Measurements from ENCODE around the gene ATN1.

ATN1 gene

GRCh38 chr12:6928022-6928702 is 403 bp downstream of the ATN1 start:
- no peak for DNase-seq

DNA sequence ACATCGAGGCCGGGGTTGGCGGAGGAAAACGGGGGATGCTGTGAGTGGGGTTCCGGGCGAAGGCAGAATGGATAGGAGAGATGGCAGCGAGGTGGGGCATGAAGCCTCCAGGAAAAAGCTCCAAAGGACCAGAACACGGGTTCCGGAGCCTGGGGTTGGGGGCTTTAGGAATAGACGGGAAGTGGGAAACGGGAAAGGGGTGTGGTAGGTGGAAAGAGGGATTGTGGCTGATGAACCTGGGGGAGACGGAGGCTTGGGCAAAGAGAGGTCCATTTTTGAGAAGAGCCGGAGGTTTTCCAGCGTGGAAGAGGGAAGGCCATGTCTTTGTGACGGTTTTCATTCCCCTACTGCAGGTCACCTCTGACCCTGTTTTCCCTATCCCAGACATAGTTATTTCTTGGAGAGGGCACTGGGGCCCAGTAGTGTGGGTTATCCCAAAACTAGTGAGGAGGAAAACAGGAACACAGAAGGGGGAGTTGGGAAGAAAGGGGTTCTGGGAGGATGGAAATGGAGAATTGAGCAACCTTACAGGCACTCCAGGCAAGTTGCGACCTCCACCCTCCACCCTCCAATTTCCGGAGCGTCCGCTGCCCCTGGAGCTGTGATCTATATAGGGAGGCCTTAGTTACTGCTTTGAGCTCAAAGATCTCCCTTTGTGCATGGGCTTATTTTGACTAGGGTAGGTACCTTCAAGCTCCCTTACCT is 1.1 kb downstream of the ATN1 start:
- DNase-seq: no peak

DNA sequence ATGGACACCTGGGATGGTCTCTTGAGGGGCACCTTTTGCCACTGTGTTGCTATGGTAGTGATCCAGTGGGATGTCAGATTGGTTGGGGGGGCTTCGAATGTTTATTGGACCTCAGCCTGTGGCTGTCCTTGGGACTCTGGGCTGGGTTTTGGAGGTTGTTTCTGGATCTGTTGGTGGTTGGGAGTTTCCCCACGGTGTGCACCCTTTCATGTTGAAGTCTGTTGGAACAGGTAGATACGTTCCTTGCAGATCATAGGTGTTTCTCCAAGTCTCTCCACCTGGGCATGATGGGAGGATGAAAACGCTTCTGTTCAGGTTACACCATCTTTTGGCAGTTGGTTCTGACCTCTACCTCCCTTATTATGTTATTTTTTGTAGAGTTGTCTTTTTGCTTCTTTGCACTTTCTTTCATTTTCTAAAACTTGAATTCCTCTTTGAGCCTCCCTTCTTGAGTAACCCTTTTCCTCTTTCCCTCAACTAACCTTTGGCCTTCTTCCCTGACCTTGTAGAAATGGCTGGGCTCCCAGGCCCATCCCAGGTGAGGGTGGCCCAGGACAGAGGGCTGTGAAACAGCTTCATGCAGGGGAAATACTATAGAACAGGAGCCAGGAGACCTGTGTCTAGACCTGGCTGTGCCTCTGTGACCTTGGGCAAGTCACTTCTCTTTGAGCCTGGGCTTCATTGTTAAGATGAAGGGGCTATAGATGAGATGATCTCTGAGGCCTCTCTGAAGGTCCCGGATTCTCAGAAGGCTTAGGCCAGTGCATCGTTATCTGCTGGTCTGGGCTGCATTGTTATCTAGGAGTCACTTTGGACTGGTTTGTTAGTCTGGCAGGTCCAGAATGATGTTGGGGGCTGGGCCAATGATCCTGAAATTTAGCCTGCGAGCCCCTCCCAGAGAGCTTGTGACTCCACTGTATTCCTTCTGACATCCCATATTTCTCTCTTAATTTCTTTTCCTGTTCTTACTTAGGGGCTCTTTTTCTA is 2.0 kb downstream of the ATN1 start:
- DNase-seq: no peak

DNA sequence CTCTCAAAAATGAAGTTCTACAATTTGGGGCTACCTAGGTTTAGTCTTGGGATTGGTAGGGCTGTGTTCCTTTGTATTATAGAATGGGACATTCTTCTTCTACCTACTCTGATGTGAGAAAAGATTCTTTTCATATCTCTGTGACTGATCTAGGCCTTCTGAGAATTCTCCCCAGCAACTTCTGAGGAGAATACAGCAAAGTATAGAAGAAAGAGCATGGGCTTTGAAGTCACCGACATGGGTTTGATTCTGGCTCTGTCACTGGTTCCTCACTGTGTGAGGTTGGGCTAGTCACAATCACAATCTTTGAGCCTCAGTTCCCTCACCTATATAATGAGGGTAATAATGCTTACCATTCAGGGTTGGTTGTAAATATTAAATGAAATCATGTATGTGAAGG is 5.0 kb downstream of the ATN1 start:
- DNase-seq: no peak

- no peak for DNase-seq
These were observed 6.4 kb downstream of the ATN1 start for GRCh38 chr12:6934110-6934509.

DNA sequence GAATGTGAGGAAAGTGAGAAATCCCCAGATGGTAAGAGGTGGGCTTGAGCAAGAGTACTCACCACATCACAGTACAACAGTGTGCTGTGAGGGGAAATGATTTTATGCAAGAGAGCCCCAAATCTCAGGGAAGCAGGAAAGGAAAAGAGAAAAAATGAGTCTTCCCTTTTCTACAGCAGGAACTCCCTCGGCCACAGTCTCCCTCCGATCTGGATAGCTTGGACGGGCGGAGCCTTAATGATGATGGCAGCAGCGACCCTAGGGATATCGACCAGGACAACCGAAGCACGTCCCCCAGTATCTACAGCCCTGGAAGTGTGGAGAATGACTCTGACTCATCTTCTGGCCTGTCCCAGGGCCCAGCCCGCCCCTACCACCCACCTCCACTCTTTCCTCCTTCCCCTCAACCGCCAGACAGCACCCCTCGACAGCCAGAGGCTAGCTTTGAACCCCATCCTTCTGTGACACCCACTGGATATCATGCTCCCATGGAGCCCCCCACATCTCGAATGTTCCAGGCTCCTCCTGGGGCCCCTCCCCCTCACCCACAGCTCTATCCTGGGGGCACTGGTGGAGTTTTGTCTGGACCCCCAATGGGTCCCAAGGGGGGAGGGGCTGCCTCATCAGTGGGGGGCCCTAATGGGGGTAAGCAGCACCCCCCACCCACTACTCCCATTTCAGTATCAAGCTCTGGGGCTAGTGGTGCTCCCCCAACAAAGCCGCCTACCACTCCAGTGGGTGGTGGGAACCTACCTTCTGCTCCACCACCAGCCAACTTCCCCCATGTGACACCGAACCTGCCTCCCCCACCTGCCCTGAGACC is 7.8 kb downstream of the ATN1 start:
- no peak for DNase-seq

DNA sequence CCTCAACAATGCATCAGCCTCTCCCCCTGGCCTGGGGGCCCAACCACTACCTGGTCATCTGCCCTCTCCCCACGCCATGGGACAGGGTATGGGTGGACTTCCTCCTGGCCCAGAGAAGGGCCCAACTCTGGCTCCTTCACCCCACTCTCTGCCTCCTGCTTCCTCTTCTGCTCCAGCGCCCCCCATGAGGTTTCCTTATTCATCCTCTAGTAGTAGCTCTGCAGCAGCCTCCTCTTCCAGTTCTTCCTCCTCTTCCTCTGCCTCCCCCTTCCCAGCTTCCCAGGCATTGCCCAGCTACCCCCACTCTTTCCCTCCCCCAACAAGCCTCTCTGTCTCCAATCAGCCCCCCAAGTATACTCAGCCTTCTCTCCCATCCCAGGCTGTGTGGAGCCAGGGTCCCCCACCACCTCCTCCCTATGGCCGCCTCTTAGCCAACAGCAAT is 8.5 kb downstream of the ATN1 start:
- DNase-seq: no peak

DNA sequence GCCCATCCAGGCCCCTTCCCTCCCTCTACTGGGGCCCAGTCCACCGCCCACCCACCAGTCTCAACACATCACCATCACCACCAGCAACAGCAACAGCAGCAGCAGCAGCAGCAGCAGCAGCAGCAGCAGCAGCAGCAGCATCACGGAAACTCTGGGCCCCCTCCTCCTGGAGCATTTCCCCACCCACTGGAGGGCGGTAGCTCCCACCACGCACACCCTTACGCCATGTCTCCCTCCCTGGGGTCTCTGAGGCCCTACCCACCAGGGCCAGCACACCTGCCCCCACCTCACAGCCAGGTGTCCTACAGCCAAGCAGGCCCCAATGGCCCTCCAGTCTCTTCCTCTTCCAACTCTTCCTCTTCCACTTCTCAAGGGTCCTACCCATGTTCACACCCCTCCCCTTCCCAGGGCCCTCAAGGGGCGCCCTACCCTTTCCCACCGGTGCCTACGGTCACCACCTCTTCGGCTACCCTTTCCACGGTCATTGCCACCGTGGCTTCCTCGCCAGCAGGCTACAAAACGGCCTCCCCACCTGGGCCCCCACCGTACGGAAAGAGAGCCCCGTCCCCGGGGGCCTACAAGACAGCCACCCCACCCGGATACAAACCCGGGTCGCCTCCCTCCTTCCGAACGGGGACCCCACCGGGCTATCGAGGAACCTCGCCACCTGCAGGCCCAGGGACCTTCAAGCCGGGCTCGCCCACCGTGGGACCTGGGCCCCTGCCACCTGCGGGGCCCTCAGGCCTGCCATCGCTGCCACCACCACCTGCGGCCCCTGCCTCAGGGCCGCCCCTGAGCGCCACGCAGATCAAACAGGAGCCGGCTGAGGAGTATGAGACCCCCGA is 9.1 kb downstream of the ATN1 start:
- DNase-seq: no peak

DNA sequence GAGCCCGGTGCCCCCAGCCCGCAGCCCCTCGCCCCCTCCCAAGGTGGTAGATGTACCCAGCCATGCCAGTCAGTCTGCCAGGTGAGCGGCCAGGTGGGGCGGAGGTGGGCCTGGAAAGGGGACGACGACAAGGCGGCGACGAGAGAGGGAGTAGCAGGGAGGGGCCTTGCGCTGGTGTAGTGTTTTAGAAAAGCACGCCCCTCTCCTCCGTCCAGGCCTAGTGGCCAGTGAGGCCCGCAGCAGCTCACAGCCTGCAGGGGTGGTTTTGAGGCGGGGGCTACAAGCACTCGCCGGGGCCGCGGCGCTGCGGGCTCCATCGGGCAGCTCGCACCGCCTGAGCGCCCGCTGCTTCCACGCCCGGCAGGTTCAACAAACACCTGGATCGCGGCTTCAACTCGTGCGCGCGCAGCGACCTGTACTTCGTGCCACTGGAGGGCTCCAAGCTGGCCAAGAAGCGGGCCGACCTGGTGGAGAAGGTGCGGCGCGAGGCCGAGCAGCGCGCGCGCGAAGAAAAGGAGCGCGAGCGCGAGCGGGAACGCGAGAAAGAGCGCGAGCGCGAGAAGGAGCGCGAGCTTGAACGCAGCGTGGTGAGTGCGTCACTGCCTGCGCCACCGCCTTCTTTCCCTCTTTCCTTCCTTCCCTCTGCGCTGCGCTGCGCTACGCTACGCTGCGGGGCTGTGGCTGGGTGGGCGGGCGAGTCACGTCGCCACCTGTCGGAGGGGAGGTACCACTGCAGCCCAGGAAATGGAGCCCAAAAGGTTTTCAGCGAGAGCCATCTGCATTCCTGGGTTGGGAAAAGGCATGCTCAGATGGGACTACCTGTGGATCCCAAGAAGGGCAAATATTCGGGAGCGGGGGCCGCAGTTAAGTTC is 10.0 kb downstream of the ATN1 start:
- peak; percentile 94 for DNase-seq

DNA sequence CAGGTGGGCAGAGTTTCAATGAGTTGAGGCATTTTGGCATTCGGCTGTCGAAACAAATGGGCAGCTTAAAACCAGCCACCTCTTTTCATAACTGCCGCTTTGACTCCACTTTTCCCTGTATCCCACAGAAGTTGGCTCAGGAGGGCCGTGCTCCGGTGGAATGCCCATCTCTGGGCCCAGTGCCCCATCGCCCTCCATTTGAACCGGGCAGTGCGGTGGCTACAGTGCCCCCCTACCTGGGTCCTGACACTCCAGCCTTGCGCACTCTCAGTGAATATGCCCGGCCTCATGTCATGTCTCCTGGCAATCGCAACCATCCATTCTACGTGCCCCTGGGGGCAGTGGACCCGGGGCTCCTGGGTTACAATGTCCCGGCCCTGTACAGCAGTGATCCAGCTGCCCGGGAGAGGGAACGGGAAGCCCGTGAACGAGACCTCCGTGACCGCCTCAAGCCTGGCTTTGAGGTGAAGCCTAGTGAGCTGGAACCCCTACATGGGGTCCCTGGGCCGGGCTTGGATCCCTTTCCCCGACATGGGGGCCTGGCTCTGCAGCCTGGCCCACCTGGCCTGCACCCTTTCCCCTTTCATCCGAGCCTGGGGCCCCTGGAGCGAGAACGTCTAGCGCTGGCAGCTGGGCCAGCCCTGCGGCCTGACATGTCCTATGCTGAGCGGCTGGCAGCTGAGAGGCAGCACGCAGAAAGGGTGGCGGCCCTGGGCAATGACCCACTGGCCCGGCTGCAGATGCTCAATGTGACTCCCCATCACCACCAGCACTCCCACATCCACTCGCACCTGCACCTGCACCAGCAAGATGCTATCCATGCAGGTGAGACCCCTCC is 10.8 kb downstream of the ATN1 start:
- DNase-seq: no peak

- DNase-seq: no peak
These were observed 11.4 kb downstream of the ATN1 start for GRCh38 chr12:6939191-6939540.

DNA sequence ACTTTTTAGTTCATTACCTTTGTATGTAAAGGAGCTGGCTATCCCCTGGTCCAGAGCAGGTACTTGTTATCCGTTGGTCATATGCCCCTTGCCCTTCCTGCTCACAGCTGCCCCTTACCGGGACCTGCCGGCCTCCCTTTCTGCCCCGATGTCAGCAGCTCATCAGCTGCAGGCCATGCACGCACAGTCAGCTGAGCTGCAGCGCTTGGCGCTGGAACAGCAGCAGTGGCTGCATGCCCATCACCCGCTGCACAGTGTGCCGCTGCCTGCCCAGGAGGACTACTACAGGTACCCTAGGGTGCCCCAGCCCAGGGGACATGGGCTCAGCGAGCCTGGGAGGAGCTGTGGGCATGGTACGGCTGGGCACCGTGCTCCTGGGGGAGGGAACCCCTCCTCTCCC is 13.5 kb downstream of the ATN1 start:
- no peak for DNase-seq

GRCh38 chr12:6941782-6942181 is 14.0 kb downstream of the ATN1 start:
- DNase-seq: no peak

GRCh38 chr12:6942331-6942665 is 14.5 kb downstream of the ATN1 start:
- DNase-seq: peak; percentile 32

- peak; percentile 93 for DNase-seq
These were observed 15.6 kb downstream of the ATN1 start for GRCh38 chr12:6943389-6943721.

DNA sequence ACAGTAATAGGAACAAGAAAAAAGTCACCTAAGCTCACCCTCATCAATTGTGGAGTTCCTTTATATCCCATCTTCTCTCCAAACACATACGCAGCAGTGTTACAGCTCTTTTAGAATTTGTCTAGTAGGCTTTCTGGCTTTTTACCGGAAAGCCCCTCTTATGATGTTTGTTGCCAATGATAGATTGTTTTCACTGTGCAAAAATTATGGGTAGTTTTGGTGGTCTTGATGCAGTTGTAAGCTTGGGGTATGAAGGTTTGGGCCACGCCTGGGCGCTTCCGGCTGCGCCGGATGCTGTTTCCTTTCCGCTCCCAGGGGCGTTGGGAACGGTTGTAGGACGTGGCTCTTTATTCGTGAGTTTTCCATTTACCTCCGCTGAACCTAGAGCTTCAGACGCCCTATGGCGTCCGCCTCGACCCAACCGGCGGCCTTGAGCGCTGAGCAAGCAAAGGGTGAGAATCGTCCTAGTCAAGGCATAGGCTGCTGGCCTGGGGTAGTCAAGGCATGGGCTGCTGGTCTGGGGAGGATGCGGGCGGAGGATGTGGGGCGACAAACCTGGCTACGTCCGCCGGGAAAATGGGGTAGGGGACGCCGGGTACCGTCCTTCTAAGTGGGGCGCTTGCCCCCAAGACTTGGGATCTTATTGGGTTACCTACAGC is 16.1 kb downstream of the ATN1 start, which contains the start of the genes C12orf57 and RNU7-1:
TSS of gene C12orf57 (plus strand) at position 301 of the 659 bp plus-strand sequence. CDS start at position 401, 100 bp downstream.
TSS of gene RNU7-1 (plus strand) at position 95 of the 659 bp plus-strand sequence.
- DNase-seq: peak; percentile 96

- peak; percentile 93 for DNase-seq
These were observed 16.8 kb downstream of the ATN1 start for GRCh38 chr12:6944381-6945186.

DNA sequence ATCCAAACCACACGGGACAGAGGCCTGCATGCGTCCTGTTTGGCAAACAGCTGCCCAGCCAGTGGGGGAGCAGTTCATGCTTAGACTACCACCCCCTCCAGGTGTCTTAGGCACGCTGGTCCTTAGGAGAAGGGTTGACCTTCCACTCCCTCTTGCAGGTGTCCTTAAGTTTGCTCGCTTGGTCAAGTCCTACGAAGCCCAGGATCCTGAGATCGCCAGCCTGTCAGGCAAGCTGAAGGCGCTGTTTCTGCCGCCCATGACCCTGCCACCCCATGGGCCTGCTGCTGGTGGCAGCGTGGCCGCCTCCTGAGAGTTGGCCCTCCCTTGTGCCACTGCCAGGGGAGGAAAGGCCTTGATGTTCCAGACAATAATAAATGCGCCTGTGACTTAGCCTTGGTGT is 17.9 kb downstream of the ATN1 start:
- DNase-seq: no peak
